ENCODE data around the gene SAMD10.
"Not testable (repeated sequence)": the region's sequence is repeated elsewhere in the genome, so short reads cannot be mapped to it uniquely, and the experiment has no call there.

The SAMD10 gene

GRCh38 chr20:63979557-63980316 lies at the start of gene SAMD10:
Gene SAMD10, minus strand, starts transcription at chr20:63979642. Its CDS starts 175 bp downstream, at chr20:63979467.
- DNase-seq, result peak; percentile 81

- DNase-seq, result no peak
Observed at GRCh38 chr20:64027981-64028685, 48.7 kb upstream of the SAMD10 start.

DNA sequence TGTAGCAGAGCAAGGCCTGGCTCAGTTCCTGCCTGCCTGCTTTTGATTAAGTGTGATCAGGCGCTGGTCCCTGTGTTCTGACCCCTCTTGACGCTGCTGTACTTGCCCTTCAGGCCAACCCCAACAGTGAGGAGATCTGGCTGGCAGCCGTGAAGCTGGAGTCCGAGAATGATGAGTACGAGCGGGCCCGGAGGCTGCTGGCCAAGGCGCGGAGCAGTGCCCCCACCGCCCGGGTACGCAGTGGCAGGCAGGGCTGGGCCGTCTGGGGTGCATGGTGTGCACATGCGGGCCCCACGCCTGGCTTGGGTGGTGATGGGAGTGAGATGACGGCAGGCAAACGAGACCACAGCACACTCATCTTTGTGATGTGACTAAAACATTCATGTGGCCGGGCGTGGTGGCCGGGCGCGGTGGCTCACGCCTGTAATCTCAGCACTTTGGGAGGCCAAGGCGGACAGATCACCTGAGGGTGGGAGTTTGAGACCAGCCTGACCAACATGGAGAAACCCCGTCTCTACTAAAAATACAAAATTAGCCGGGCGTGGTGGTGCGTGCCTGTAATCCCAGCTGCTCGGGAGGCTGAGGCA lies 46.5 kb upstream of the SAMD10 start:
- no peak for DNase-seq

DNA sequence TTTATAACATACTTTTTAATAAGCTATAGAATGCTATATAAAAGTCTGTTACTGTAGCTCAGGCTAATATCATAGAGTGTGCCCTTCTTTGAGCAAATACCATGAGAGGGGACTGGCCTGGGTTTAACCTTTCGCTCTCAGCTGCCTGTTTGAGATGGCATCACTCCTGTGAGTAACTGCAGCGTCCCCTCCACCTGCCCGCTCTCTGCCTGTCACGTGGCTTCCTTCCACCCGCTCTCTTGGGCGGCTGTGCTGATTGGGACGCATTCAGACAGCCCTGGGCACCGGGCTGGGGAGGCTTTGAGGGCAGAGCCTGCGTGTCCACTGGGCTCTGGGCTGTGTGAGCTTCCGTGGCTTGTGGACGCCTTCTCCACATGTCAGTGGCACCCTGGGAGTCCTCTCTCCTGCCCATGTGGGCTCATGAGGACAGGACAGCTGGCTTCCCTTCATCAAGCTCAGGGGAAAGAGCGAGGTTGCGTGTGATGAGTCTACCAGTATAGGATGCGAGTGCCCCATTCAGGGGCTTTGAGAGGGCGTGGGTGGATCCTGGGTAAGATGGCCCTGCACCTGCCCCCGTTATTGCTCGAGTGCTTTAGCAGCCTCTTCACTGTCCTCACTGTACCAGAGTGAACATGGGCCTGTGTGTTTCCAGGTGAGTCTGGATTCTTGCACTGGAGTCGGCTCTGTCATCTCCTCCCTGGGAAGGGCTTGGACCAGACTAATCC lies 45.8 kb upstream of the SAMD10 start:
- DNase-seq, result no peak

DNA sequence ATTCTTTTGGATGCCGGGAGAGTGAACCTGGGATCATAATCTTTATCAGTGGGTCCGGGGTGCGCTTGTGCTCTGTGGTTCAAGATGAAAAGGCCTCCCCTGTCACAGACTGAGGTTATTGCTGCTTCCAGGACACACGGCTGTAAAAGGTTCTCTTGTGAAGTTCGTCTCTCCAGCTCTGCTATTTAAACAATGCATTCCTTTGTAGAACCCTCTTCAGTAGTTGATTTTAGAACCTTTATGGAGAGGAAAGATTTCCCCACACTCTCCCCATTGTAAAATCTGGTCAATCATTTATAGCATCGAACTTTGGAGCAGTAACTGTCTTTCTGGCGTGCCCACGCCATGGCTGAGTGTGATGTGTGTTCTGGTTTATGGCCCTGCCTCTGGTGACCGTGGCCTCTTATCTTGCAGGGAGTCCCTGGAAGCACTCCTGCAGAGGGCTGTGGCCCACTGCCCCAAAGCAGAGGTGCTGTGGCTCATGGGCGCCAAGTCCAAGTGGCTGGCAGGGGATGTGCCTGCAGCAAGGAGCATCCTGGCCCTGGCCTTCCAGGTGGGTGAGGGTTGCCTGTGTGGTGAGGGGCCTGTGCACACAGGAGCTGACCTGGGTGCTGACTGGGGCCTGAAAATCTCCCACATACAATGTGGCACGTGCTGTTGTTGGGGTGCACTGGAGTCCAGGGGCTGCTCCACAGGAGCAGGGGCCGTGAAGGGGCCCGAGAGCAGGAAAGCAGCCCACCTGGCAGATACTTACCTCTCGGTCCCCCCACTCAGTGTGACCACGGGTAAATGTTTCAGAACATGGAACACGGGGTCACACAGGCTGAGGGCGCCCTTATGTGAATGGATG lies 44.9 kb upstream of the SAMD10 start:
- DNase-seq, result no peak

DNA sequence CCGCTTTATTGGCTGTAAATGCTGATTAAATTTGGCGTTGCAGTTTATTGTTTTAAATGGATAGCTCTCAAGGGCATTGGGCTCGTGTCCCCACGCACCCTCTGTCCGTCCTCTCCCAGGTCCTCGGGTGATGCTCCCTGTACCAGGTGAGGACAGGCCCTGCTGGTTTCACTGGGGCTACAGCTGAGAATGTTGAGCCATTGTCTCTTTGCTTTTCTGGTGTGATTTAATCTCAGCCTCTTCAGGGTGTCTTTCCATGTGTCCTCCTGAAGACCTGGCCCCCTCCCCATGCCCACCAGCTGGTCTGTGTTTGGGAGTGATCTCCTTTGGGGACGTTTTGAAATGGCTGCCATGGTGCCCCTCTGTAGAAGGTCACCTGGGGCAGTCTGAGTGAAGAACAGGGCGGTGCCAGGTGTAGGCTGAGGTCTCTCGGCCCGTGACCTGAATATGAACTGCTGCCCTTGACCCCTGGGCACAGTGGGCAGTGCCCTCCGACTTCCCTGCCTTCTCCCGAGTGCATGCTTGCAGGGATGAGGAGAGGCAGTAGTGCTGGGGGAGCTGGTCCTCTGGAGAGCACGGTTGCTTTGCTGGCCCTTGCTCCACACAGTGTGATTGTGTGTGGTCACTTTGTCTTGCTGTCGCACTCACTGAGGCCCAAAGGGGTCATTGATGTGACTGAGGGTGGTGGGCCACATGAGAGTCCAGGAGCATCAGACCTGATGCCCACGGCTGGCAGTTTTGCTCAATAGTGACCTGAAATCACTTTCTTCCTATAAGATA lies 44.1 kb upstream of the SAMD10 start:
- no peak for DNase-seq

DNA sequence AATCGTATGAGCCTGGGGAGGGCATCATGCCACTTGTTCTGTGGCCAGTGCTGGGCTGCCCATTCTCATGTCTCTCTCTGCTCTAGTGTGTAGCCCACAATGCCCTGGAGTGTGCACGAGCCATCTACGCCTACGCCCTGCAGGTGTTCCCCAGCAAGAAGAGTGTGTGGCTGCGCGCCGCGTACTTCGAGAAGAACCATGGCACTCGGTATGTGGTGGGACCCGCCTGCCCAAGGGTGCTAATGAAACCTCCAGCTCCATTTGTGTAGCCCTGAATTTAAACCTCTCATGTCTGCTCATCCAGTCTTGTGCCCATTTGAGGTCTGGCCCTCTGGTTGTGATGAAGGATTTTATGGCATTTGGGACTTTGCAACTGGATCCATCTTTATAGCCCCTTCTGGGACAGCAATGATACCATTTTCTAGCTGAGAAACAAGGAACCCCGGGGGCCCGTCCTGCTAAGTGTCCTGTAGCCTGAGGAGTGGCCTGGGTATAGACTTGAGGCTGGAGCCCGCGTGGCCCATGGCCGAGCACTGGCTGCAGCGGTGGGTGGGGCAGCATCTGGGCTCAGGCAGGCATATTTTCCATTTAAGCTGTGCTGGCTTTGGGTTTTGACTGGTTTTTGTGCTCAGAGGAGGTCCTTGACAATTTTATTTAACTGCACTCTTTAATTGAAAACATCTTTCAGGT lies 43.4 kb upstream of the SAMD10 start:
- DNase-seq, result no peak

DNA sequence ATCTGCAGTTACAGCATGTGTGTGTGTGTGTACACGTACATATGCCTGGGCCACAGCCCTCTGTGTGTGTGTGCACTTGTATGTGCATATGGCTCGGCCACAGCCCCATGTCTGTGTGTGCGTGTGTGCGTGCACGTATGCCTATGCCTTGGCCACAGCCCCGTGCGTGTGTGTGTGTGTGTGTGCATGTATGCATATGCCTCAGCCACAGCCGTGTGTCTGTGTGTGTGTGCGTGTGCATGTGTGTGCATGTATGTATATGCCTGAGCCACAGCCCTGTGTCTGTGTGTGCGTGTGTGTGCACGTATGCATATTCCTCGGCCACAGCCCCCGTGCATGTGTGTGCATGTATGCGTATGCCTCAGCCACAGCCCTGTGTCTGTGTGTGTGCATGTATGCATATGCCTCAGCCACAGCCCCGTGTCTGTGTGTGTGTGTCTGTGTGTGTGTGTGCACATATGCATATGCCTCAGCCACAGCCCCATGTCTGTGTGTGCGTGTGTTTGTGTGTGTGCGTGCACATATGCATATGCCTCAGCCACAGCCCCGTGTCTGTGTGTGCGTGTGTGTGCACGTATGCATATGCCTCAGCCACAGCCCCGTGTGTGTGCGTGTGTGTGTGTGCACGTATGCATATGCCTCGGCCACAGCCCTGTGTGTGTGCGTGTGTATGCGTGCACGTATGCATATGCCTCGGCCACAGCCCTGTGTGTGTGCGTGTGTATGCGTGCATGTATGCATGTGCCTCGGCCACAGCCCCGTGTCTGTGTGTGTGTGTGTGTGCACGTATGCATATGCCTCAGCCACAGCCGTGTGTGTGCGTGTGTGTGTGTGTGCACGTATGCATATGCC lies 41.9 kb upstream of the SAMD10 start:
- no peak for DNase-seq

- no peak for DNase-seq
Observed at GRCh38 chr20:64015635-64016034, 36.2 kb upstream of the SAMD10 start.

GRCh38 chr20:64012385-64013154 lies 33.1 kb upstream of the SAMD10 start:
- DNase-seq, result not testable (repeated sequence)

DNA sequence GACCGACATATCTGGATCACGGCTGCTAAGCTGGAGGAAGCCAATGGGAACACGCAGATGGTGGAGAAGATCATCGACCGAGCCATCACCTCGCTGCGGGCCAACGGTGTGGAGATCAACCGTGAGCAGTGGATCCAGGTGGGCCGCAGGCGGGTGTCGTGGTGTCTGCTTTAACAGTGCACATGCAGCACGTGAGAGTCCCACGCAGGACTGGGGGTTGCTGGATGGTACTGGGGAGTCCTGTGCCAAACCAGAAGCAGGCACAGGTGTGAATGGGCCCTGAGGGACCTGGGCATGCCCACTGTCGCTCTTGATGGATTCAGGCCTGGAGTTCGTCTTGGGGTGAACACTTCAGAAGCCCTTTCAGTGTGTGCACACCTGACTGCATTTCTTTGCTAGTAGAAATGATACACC lies 31.9 kb upstream of the SAMD10 start:
- DNase-seq, result no peak

GRCh38 chr20:64010711-64011237 lies 31.3 kb upstream of the SAMD10 start:
- no peak for DNase-seq

GRCh38 chr20:64009811-64010387 lies 30.5 kb upstream of the SAMD10 start:
- DNase-seq, result no peak

- DNase-seq, result no peak
Observed at GRCh38 chr20:64006902-64007301, 27.5 kb upstream of the SAMD10 start.

DNA sequence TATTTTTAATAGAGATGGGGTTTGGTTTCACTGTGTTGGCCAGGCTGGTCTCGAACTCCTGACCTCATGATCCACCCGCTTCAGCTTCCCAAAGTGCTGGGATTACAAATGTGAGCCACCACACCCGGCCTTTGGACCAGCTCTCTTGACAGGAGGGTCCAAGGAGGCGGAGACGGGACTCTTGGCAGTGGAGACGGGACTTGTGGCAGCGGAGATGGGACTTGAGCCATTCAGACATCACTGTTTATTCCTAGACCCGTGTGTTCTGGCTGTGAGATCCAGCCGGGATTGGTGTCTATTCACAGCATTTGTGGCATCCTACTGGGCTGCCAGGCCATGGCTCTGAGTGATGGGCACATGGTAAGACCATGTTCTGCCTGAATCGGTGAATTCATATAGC lies 27.0 kb upstream of the SAMD10 start:
- DNase-seq, result no peak

DNA sequence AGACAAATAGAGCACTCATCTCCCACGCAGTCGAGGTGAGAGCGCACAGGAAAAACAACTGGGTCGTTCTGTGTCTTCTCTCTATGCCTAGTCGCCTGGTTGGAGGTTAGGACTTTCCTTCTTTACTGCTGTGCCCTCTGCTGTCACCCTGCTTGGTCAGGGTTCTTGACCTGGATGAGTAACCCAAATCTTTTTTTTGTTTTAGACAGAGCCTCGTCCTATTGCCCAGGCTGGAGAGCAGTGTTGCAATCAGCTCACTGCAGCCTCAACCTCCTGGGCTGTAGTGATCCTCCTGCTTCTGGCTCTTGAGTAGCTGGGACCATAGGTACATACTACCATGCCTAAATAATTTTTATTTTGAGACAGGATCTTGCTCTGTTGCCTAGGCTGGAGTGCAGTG lies 26.0 kb upstream of the SAMD10 start:
- no peak for DNase-seq

DNA sequence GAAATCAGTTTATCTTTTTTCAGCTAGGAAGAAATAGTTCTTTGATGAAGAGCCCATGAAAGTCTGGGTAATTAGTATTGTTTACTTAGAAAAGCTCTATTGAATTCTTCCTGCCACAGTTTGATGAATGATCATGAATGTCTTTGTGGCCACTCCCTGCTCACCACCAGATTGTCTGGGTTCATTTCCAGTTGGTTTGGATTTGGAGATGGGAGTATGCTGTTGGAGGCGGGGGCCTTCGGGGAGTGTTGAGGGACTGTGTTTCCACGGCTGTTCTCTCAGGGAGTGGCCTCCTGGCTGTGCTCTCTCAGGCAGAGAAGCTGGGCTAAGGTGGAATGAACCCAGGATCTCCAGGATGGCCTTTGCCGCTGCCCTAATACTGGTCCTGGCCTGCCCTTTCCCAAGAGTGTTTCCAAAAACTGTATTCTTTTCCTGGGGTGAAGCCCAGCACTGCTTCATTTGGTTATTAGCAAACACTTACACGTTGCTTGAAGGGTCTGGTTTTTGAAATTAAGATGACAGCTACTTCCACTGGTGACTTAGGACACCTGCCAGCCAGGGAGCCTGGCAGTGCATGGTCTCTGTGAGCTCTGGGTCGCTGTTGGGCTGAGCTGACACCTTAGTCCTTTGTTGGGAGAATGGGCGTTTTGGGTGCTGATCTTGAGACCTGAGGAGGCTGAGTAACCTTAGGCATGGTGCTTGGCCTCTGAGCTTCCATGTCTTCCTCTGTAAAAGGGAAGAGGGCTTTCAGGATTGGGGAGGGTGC lies 24.7 kb upstream of the SAMD10 start:
- DNase-seq, result no peak

DNA sequence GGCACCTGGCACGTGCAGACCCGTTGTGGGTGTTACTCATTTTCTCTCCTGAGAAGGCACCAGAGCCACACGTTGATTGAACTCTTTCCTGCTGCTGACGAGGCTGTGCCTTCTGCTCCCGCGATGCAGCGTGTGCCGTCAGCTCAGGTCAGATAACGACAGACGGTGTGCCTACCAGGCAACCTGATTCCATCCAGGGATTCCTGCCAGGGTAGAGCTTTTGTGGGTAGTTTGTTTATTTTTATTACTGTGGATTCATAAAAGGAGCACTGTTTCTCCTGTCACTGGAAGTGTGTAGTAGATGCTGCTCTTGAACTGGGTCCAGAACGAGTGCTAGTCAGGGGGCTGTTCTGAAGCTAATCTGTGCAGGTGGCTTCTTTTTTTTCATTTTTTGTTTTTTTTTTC lies 22.2 kb upstream of the SAMD10 start:
- DNase-seq, result no peak

All from eye (tissue), 1 donor.